K562 (cell line): ENCODE data around the gene P2RY8. TPM values are rescaled to one million over a fixed set of nuclear protein-coding genes. Genes with fewer than 3 reads are reported as not detected.

Source experiments
- ARID2 ChIP-seq: fragments of 450-650 bp; IDR thresholded peaks from 2 replicates; pipeline ENCODE4 v1.6.1; 2017; ENCODE audit warnings: antibody characterized with exemption, mild to moderate bottlenecking
- BACH1 ChIP-seq: fragments of 200-800 bp; sonication (Bioruptor generic); IDR thresholded peaks from 2 replicates; pipeline ENCODE4 v1.6.1; 2016; ENCODE audit warnings: missing genetic modification characterization, missing compliant biosample characterization
- BHLHE40 ChIP-seq: IDR thresholded peaks from 2 replicates; pipeline ENCODE4 v1.6.1; 2011; ENCODE audit warnings: low read length, improper control_type of control experiment
- CBX2 ChIP-seq: fragments of 200-600 bp; sonication (generic); IDR thresholded peaks from one replicate; pipeline ENCODE4 v1.6.1; 2012; ENCODE audit warnings: mild to moderate bottlenecking, low read length, inconsistent platforms; ENCODE audit not compliant: insufficient read depth, poor library complexity, severe bottlenecking
- EGR1 ChIP-seq: fragments of 450-650 bp; conservative IDR thresholded peaks from 2 replicates; pipeline ENCODE4 v1.6.1; 2017; ENCODE audit warnings: mild to moderate bottlenecking
- HDAC6 ChIP-seq: IDR thresholded peaks from 2 replicates; pipeline ENCODE4 v1.6.1; 2012; ENCODE audit warnings: low read depth, mild to moderate bottlenecking, control low read depth, inconsistent platforms, low read length, moderate library complexity
- JUND ChIP-seq, 2 experiments: IDR thresholded peaks; 2 replicates in 1 of 2; 3 replicates in 1 of 2; pipeline ENCODE4 v1.6.1; 2011; ENCODE audit warnings: borderline replicate concordance in 2 of 2, low read depth in 2 of 2, low read length in 2 of 2, improper control_type of control experiment in 1 of 2, missing biosample characterization in 1 of 2, missing genetic modification characterization in 1 of 2, missing genetic modification reagents in 1 of 2
- KAT2B ChIP-seq: IDR thresholded peaks from one replicate; pipeline ENCODE4 v1.6.1; 2012; ENCODE audit warnings: low read depth, mild to moderate bottlenecking, control low read depth, inconsistent platforms, low read length, moderate library complexity
- L3MBTL2 ChIP-seq: fragments of 450-650 bp; IDR thresholded peaks from 2 replicates; pipeline ENCODE4 v1.6.1; 2016; ENCODE audit warnings: mild to moderate bottlenecking, moderate library complexity
- NR2C2 ChIP-seq, 2 experiments: fragments of 200-800 bp in 1 of 2; sonication (Bioruptor generic) in 1 of 2; sonication (generic) in 1 of 2; formaldehyde crosslinking in 1 of 2; IDR thresholded peaks; 2 replicates each; pipeline versions ENCODE4 v1.6.1 to v1.8.0; 2016 to 2022; ENCODE audit warnings: mild to moderate bottlenecking in 1 of 2, missing compliant biosample characterization in 1 of 2, missing genetic modification characterization in 1 of 2, missing genetic modification reagents in 1 of 2
- RNF2 ChIP-seq: sonication (generic); IDR thresholded peaks from 2 replicates; pipeline ENCODE4 v1.6.1; 2016
- STAG1 ChIP-seq: sonication (generic); formaldehyde crosslinking; IDR thresholded peaks from 2 replicates; pipeline ENCODE4 v1.5.0; 2020; ENCODE audit warnings: missing genetic modification reagents, borderline replicate concordance
- U2AF2 ChIP-seq: fragments of 200-400 bp; formaldehyde crosslinking; optimal IDR thresholded peaks from 2 replicates; pipeline ENCODE3; 2017; ENCODE audit warnings: low read depth, mild to moderate bottlenecking, low read length
- ZBTB17 ChIP-seq: fragments of 450-650 bp; formaldehyde crosslinking; IDR thresholded peaks from 2 replicates; pipeline ENCODE4 v1.4.0; 2020; ENCODE audit warnings: mild to moderate bottlenecking
- ZKSCAN3 ChIP-seq: fragments of 250-450 bp; sonication (Bioruptor Pico); IDR thresholded peaks from 2 replicates; pipeline ENCODE4 v1.4.0; 2020
- ZNF124 ChIP-seq: sonication (generic); formaldehyde crosslinking; IDR thresholded peaks from 2 replicates; pipeline ENCODE4 v1.8.1; 2022; ENCODE audit warnings: missing genetic modification reagents
- ZNF717 ChIP-seq: fragments of 250-450 bp; sonication (Bioruptor Pico); IDR thresholded peaks from 2 replicates; pipeline ENCODE4 v1.5.0; 2021
- polyA plus RNA-seq, 8 experiments: library from polyadenylated mRNA; depleted of rRNA in 4 of 8; stranded (reverse) in 5 of 8; unstranded in 3 of 8; fragments of >200 nt; fragmentation: Nextera tagmentation in 2 of 8; fragmentation: Illumina TruSeq in 1 of 8; extraction: Ambion mirVana in 2 of 8; extraction: Trizol in 1 of 8; gene quantifications; 2 replicates each; pipeline versions ENCODE4 v1.2.1 to v1.2.3, GENCODE V29; 2011 to 2014; ENCODE audit warnings: inconsistent platforms in 1 of 8, missing spikeins in 1 of 8
- total RNA-seq, 7 experiments: library from RNA; depleted of rRNA in 6 of 7; stranded (reverse); fragments of >200 nt in 6 of 7; fragmentation: Illumina TruSeq in 2 of 7; extraction: Trizol in 2 of 7; gene quantifications; 2 replicates each; pipeline versions ENCODE4 v1.2.1 to v1.2.3, GENCODE V29; 2011 to 2021; ENCODE audit warnings: low replicate concordance in 1 of 7
- TF ChIP-seq, protein P1 (sequence below), 2 experiments: IDR thresholded peaks; 2 replicates each; pipeline ENCODE4 v1.6.1; 2012; ENCODE audit warnings: improper control_type of control experiment in 2 of 2, low read depth in 2 of 2, low read length in 2 of 2, borderline replicate concordance in 1 of 2
- TF ChIP-seq, protein P2 (sequence below): sonication (generic); formaldehyde crosslinking; IDR thresholded peaks from 2 replicates; pipeline ENCODE4 v1.8.0; 2022; ENCODE audit warnings: missing genetic modification reagents, mild to moderate bottlenecking, borderline replicate concordance
- TF ChIP-seq, protein P3 (sequence below): fragments of 450-650 bp; IDR thresholded peaks from 2 replicates; pipeline ENCODE4 v1.6.1; 2018; ENCODE audit not compliant: partially characterized antibody
- TF ChIP-seq, protein P4 (sequence below): fragments of 250-450 bp; sonication (Bioruptor Pico); IDR thresholded peaks from 2 replicates; pipeline ENCODE4 v1.4.0; 2020; ENCODE audit warnings: borderline replicate concordance

The P2RY8 gene
- total and polyA plus RNA-seq, 9 of the 15 experiments (the other 6 are each of a cell fraction or from before 2014, with no cell fraction given), result 0.04 to 0.69 (median 0.08) TPM; not detected in 3

DNA sequence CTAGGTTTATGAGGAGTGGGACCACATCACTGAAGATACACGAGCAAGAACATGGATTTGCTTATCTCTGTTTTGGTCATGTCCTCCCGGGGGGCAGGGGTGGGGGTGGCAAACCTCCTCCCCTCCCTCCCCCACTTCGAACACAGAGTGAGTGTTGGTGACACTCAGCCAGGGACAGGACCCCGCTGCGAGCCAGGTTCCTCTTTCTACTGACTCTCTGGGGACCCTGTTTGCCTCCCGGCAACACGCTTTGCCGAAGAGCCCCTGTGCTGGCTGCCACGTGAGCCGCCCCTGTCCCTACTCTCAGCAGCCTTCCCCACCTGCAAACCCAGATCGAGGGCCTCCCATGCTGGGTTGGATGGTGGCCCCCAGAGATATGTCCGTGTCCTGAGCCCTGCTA is 34.7 kb downstream of the P2RY8 start (continued):
- TF ChIP-seq, protein P1, sequence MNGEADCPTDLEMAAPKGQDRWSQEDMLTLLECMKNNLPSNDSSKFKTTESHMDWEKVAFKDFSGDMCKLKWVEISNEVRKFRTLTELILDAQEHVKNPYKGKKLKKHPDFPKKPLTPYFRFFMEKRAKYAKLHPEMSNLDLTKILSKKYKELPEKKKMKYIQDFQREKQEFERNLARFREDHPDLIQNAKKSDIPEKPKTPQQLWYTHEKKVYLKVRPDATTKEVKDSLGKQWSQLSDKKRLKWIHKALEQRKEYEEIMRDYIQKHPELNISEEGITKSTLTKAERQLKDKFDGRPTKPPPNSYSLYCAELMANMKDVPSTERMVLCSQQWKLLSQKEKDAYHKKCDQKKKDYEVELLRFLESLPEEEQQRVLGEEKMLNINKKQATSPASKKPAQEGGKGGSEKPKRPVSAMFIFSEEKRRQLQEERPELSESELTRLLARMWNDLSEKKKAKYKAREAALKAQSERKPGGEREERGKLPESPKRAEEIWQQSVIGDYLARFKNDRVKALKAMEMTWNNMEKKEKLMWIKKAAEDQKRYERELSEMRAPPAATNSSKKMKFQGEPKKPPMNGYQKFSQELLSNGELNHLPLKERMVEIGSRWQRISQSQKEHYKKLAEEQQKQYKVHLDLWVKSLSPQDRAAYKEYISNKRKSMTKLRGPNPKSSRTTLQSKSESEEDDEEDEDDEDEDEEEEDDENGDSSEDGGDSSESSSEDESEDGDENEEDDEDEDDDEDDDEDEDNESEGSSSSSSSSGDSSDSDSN (IDR thresholded peaks at IDR 0.05; ENCODE audit: borderline replicate concordance in 1 of 2, low read depth in 2 of 2, low read length in 2 of 2), result no peak
- TF ChIP-seq CBX2 (no peak), HDAC6 (no peak), ZNF717 (CRISPR knock-in tag) (no peak), U2AF2 (no peak), ZBTB17 (CRISPR knock-in tag) (no peak), JUND (IDR thresholded peaks at IDR 0.05; ENCODE audit: borderline replicate concordance, low read depth, low read length) (0 out of 2 replicates have a peak, but pooled peaks have one; percentile 2), JUND (tag; IDR thresholded peaks at IDR 0.05; ENCODE audit: borderline replicate concordance, low read depth, low read length) (no peak), BHLHE40 (peak; percentile 14; the same call in 1 of the 2 replicates), EGR1 (peak; percentile 27; the same call in 1 of the 2 replicates), ARID2 (no peak), BACH1 (no peak), ZKSCAN3 (CRISPR knock-in tag) (no peak), RNF2 (peak; percentile 58; the same call in 1 of the 2 replicates), L3MBTL2 (peak; percentile 77), ZNF124 (CRISPR knock-in tag) (no peak), NR2C2 (CRISPR knock-in tag; IDR thresholded peaks at IDR 0.05) (no peak), NR2C2 (tag; IDR thresholded peaks at IDR 0.05) (no peak), STAG1 (CRISPR knock-in tag) (no peak), KAT2B (no peak)
- TF ChIP-seq, protein P2, sequence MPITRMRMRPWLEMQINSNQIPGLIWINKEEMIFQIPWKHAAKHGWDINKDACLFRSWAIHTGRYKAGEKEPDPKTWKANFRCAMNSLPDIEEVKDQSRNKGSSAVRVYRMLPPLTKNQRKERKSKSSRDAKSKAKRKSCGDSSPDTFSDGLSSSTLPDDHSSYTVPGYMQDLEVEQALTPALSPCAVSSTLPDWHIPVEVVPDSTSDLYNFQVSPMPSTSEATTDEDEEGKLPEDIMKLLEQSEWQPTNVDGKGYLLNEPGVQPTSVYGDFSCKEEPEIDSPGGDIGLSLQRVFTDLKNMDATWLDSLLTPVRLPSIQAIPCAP (CRISPR knock-in tag), result no peak
- TF ChIP-seq, protein P3, sequence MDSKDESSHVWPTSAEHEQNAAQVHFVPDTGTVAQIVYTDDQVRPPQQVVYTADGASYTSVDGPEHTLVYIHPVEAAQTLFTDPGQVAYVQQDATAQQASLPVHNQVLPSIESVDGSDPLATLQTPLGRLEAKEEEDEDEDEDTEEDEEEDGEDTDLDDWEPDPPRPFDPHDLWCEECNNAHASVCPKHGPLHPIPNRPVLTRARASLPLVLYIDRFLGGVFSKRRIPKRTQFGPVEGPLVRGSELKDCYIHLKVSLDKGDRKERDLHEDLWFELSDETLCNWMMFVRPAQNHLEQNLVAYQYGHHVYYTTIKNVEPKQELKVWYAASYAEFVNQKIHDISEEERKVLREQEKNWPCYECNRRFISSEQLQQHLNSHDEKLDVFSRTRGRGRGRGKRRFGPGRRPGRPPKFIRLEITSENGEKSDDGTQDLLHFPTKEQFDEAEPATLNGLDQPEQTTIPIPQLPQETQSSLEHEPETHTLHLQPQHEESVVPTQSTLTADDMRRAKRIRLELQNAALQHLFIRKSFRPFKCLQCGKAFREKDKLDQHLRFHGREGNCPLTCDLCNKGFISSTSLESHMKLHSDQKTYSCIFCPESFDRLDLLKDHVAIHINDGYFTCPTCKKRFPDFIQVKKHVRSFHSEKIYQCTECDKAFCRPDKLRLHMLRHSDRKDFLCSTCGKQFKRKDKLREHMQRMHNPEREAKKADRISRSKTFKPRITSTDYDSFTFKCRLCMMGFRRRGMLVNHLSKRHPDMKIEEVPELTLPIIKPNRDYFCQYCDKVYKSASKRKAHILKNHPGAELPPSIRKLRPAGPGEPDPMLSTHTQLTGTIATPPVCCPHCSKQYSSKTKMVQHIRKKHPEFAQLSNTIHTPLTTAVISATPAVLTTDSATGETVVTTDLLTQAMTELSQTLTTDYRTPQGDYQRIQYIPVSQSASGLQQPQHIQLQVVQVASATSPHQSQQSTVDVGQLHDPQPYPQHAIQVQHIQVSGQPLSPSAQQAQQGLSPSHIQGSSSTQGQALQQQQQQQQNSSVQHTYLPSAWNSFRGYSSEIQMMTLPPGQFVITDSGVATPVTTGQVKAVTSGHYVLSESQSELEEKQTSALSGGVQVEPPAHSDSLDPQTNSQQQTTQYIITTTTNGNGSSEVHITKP, result peak; percentile 72
- TF ChIP-seq, protein P4, sequence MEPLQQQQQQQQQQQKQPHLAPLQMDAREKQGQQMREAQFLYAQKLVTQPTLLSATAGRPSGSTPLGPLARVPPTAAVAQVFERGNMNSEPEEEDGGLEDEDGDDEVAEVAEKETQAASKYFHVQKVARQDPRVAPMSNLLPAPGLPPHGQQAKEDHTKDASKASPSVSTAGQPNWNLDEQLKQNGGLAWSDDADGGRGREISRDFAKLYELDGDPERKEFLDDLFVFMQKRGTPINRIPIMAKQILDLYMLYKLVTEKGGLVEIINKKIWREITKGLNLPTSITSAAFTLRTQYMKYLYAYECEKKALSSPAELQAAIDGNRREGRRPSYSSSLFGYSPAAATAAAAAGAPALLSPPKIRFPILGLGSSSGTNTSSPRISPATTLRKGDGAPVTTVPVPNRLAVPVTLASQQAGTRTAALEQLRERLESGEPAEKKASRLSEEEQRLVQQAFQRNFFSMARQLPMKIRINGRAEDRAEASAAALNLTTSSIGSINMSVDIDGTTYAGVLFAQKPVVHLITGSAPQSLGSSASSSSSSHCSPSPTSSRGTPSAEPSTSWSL (CRISPR knock-in tag), result no peak
